ENCODE results near the gene GPALPP1.
A peak's percentile ranks its signal among the peaks of the same experiment; 100 is the strongest.
"Not testable (repeated sequence)": the region's sequence is repeated elsewhere in the genome, so short reads cannot be mapped to it uniquely, and the experiment has no call there.

The GPALPP1 gene

DNA sequence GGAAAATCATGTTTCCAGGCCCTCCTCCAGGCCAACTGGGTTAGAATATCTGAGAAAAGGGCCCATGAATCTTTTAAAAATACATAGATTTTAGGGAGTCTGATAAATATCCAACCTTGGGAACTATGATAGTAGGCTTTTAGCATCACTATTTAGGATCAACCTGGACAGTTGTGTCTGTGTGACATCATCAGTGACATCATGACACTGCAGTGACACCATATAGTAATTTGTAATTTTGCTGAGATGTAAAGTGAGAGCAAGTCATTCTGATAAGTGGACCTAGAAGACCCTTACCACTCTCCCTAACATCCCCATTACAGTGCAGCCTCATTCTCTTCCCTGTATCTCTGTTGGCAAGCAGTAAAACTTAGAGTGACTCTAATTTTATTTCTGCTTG is 14.1 kb downstream of the GPALPP1 start:
- FAIRE-seq (no peak), DNase-seq (ENCODE audit: insufficient read length, low spot score) (no peak)

- FAIRE-seq: no peak
- DNase-seq (ENCODE audit: insufficient read length, low spot score): no peak
Observed at GRCh38 chr13:45004096-45004495, 14.8 kb downstream of the GPALPP1 start.

GRCh38 chr13:45007225-45007624 is 17.9 kb downstream of the GPALPP1 start:
- no peak for FAIRE-seq

DNA sequence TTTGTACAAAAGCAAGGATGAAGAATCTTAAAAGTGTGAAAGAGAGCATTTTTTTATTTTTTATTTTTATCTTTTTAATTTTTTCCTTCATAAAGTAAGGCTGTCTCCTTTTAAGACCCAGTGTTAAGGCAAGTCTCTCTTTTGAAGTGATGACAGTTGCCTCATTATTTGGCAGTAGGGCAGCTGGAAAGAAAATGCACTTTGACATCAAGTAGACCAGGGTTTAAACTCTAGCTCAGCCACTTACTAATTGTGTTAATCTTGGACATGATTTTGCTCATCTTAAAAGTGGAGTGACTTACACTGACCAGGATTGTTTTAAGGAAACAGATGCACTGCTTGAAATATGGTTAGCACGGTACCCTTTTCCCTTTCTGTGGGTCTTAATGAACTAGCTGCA is 18.5 kb downstream of the GPALPP1 start:
- DNase-seq (ENCODE audit: insufficient read length, low spot score): no peak
- no peak for FAIRE-seq

More at GRCh38 chr13:45007225-45007624, 17.9 kb downstream of the GPALPP1 start:
- DNase-seq (ENCODE audit: insufficient read length, low spot score): no peak

DNA sequence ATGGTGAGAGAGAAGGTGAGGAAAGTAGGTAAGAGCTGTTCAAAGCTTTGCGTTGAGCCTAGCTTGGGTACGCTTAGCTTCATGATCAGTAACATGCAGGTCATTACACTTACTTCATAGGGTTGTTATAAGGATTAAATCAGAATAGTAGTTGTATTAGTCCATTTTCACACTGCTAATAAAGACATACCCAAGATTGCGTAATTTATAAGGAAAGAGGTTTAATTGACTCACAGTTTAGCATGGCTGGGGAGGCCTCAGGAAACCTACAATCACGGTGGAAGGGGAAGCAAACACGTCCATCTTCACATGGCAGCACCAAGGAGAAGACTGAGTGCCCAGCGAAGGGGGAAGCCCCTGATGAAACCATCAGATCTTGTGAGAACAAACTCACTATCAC is 21.9 kb downstream of the GPALPP1 start:
- FAIRE-seq (no peak), DNase-seq (ENCODE audit: insufficient read length, low spot score) (no peak)

DNA sequence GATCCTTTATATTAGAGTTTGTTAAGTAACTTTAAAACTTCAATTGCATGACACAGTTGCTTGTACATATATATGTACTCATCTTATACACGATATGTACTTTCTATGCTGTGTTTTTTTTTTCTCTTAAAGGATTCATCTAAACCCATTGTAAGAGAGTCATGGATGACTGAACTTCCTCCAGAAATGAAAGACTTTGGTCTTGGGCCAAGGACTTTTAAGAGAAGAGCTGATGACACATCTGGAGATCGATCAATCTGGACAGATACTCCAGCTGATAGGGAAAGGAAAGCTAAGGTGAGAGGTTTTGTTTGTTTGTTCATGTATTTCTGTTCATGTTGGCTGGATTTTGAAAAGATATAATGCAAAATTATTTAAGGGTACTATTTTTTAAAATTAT is 26.0 kb downstream of the GPALPP1 start:
- DNase-seq (ENCODE audit: insufficient read length, low spot score): no peak

GRCh38 chr13:45016792-45017425 is 27.6 kb downstream of the GPALPP1 start:
- FAIRE-seq (no peak), DNase-seq (ENCODE audit: insufficient read length, low spot score) (no peak)

More for the DNA sequence above, 26.0 kb downstream of the GPALPP1 start:
- no peak for FAIRE-seq

DNA sequence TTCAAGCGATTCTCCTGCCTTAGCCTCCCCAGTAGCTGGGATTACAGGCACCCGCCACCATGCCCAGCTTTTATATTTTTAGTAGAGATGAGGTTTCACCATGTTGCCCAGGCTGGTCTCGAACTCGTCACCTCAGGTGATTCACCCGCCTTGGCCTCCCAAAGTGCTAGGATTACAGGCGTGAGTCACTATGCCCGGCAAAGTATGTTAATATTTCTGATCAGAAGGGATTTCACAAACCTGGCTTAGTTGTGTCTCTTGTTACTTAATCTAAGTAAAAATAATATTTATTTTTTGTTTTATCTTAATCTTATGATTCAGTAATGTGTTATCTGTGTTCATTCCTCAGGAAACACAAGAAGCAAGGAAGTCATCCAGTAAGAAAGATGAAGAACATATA is 30.6 kb downstream of the GPALPP1 start:
- FAIRE-seq; DNase-seq (ENCODE audit: insufficient read length, low spot score): not testable (repeated sequence)

DNA sequence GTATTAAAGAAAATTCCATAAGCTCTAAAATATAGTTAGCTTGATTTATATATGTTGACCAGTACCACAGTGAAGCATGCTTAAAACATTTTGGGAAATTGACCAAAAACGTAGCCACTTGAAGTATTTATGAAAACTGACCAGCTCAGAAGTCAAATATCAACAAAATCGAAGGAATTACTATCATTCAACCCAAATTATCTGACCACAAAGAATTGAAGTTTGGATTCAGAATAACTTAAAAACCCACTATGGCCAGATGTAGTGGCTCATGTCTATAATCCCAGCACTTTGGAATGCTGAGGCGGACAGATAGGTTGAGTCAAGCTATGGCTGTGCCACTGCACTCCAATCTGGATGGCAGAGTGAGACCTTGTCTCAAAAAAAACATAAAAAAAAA is 31.9 kb downstream of the GPALPP1 start:
- FAIRE-seq (no peak), DNase-seq (ENCODE audit: insufficient read length, low spot score) (no peak)

- DNase-seq (ENCODE audit: insufficient read length, low spot score) (no peak), FAIRE-seq (no peak)
Observed at GRCh38 chr13:45024847-45025246, 35.5 kb downstream of the GPALPP1 start.

DNA sequence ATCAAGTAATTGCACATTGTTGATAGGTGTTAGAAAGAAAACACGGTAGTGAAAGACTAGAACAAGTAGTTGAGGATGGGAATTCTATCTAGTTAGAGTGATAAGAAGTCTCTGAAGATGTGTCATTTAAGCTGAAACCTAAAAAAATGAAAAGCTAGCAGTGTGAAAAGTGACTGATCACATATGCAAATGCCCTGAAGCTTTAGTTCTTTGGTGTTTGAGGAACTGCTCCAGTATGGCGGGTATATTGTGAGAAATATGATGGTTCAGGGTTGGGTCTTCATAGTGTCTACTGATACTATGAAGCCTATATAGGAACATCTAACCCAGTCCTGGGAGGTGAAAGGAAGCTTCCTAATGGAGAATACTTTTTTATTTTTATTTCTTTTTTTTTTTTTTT is 45.0 kb downstream of the GPALPP1 start:
- no peak for DNase-seq (ENCODE audit: insufficient read length, low spot score)
- FAIRE-seq: no peak

DNA sequence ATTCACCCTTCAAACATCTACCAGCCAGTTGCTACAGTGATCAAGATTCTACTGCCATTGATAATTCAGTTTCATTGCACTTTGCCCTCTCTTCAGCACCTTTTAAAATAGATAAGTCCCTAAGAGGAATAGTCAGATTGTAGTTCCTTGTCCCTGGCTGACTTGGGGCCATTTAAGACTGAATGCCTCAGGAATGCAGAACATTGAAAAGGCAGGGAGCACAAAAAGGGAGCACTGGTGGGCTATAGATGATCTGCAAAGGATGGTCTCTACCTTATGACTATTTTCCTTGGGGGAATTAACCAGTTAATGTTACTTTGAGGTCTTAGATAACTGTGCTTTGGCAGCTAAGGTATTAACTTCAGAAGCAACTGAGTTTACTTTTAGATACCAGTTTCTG is 46.9 kb downstream of the GPALPP1 start:
- FAIRE-seq (no peak), DNase-seq (ENCODE audit: insufficient read length, low spot score) (no peak)

GRCh38 chr13:45040173-45040572 is 50.8 kb downstream of the GPALPP1 start:
- no peak for FAIRE-seq
- DNase-seq (ENCODE audit: insufficient read length, low spot score): no peak

- FAIRE-seq (no peak), DNase-seq (ENCODE audit: insufficient read length, low spot score) (no peak)
Observed at GRCh38 chr13:45040622-45041021, 51.3 kb downstream of the GPALPP1 start.

- FAIRE-seq (no peak), DNase-seq (ENCODE audit: insufficient read length, low spot score) (no peak)
Observed at GRCh38 chr13:45042539-45042938, 53.2 kb downstream of the GPALPP1 start.

DNA sequence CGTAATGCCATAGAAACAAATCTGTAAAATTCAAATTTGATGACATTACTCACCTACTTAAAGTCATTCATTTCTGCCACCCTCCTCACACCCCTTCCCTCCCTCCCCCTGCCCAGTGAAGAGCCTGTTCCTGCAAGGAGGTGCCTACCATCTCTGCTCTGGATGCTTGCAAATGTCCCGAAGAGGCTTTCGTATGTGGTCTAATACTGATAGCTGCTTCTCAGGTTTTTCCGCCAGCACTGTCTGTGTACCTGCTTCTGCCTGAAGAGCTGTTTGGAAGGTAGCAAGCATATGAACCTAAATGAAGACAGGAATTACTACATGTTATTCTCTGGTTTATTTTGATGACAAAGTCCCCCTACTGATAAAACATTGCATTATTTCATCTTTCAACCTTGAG is 57.1 kb downstream of the GPALPP1 start:
- FAIRE-seq: no peak
- DNase-seq (ENCODE audit: insufficient read length, low spot score): no peak

DNA sequence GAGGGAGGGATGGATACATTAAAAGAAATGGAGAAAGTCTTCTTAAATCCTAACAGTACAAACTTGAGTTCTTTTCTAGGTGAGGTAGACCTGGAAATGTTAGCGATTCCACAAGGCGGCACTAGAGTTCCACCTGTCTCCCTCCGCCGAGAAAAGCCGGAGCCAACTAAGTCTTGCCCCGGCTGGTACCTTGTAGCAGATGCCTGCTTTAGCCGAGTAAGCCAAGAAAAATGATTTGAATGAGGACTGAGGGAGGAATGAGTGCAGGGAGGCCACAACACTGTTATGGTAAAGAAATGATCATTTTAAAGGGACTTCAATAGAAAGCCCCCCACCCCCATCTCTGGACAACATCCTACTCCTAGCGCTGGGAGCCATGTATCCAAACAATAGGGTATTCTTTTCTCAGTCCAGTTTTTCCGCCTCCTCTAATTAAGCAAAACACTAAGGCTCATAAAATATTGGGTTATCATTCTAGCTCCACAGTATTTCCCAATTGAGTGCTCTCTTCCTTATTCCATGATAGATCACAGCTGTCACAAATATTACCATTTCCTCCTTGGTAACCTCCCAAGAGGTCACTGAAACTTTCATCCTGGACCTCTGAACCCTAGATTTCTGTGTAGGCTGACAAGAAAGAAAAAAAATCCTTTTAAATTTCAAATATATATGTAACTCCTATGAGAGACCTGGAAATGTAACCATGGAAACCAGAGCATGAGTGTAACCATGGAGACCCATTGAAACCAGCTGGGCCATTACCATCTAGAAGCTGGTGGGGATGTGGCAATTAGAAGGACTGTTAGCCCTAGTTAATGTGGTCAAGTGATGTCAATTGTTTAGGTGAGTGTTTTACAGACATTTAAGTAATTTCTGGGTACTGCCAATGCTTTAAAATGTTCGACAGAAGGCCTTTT is 58.3 kb downstream of the GPALPP1 start:
- FAIRE-seq: peak; percentile 87
- peak; percentile 69 for DNase-seq (ENCODE audit: insufficient read length, low spot score)

DNA sequence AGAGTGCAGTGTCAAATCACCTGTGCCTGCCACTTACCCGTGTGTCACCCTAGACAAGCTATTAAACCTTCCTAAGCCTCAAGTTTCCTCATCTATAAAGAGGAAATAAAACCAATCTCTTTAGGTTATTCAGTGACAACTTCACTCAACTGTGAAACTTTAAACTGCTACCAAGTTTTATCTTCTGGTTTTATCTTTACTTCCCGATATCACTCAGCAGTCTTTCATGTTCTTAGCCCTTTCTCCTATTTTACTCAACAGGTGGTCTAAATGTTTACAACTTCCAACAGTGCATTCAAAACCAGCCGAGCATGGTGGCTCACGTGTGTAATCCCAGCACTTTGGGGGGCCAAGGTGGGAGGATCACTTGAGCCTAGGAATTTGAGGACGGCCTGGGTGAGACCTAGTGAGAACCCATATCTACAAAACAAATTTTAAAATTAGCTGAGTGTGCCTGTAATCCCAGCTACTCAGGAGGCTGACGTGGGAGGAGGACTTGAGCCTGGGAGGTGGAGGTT is 59.6 kb downstream of the GPALPP1 start:
- no peak for DNase-seq (ENCODE audit: insufficient read length, low spot score)
- peak; percentile 77 for FAIRE-seq

DNA sequence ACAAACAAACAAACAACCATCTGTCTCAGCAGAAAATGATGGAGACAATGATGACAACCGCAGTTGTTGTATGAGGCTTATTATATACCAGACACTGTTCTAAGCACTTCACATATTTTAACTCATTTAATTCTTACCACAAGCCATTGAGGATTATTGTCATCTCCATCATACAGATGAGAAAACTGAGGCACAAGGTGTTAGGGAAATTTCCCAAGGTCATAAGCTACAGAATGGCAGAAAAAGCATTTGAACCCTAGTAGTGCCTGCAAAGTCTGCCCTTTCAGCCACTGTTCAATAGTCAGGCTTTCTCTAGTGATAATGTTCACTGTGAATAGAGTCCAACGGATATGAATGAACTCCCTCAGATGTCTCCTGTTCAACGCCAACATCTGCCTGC is 60.1 kb downstream of the GPALPP1 start:
- FAIRE-seq: no peak
- DNase-seq (ENCODE audit: insufficient read length, low spot score): no peak

GRCh38 chr13:45051315-45051714 is 62.0 kb downstream of the GPALPP1 start:
- no peak for DNase-seq (ENCODE audit: insufficient read length, low spot score)
- no peak for FAIRE-seq

GRCh38 chr13:45055198-45055901 is 66.0 kb downstream of the GPALPP1 start:
- FAIRE-seq (peak; percentile 59), DNase-seq (ENCODE audit: insufficient read length, low spot score) (peak; percentile 9)
